GM18909 (cell line): ENCODE data around the gene MTX3.

Experiments
- ATAC-seq: cut with Tn5 transposase; IDR thresholded peaks from one replicate; pipeline ENCODE4 v1.9.1; 2021; ENCODE audit warnings: mild to moderate bottlenecking; ENCODE audit not compliant: unreplicated experiment, poor library complexity

The MTX3 gene

DNA sequence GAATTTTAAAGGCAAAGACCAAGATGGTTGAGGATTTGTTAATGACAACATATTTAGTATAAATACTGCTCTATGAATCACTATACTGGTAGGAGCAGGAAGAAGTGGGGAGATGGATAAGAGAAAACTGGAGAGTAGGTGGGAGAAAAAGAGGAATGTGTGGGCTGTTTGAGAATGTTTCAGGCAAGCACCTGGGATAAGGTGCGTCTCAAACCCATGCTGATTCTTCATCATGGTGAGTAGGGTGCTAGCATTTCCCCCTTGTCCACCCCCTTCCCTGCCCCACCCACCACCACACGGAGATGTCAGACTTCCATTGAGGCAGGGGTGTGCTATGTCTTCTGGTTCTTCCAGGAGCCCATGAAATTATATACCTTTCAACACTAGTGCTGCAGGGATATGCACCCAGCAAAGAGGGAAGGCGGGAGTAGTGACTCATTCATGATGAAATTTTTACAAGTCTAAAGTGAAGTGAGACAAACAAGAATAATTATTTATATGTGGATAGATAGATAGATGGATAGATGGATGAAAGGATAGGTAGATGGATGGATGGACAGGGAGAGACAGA lies 54.3 kb downstream of the MTX3 start:
- no peak for ATAC-seq

DNA sequence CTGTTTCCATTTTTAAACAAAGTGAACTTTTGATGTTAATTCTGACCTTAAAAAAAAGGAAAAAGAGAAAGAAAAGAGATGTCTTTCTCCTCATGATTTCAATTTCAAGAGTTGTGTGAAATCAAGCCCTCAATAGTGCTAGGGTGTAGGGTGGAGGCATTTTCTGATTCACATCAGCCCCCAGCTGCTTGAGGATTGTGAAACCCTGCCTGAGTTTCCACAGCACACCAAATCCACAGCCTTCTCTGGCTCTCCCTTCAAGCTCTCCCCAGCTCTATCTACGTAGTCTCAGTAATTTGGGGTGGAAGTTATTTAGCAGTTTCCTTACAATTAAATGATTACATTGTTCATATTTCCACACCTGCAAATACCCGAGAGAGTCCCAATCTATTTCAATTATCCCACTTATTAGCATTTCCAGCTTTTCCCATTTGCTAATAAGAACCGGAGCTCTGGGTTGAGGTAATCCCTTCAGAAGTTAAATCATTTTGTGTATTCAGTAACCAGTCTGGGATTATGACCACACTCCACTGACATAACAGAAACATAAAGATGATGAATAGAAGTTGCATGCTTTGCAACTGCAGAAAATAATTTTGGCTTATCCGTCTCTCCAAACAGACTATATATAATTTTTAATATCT lies 54.9 kb downstream of the MTX3 start:
- ATAC-seq: no peak

GRCh38 chr5:79934681-79935080 lies 56.4 kb downstream of the MTX3 start:
- ATAC-seq: no peak

- ATAC-seq: no peak
Measured at GRCh38 chr5:79932510-79933504, 58.3 kb downstream of the MTX3 start.

- no peak for ATAC-seq
Measured at GRCh38 chr5:79931866-79932265, 59.2 kb downstream of the MTX3 start.

GRCh38 chr5:79931409-79931808 lies 59.7 kb downstream of the MTX3 start:
- ATAC-seq: no peak

DNA sequence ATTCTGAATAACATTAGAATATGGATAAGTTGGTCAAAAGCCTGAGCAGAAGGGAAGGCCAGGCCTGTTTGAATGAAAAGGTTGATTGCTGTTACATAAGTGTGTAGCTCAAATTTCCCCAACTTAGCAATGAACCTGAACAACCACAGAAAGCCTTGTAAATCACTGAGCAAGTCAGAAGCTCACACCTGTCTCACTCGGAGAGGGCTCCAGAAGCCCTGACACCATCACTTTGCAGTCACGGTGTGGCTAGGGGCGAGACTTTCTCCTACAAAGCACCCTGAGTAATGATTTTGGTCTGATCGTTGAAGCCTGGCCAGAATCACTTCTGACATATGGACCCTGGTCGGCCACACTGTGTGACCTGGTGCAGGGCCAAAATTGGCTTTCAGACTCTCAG lies 62.0 kb downstream of the MTX3 start:
- no peak for ATAC-seq
